ENCODE measurements around the gene OPRPN. TPM values are rescaled to one million over a fixed set of nuclear protein-coding genes. Genes with fewer than 3 reads are reported as not detected.

Gene OPRPN
- polyA plus RNA-seq, 1 donor (not counting 4 experiments of a cell fraction or from before 2014, with no cell fraction given), result not detected

GRCh38 chr4:70449220-70449619, 51.5 kb downstream of the OPRPN start:
- no peak overlapping the region for H3K4me2 ChIP-seq (ENCODE audit: control insufficient read depth, extremely low read depth, insufficient read depth, low read depth, low read length)
- H4K20me1 ChIP-seq (ENCODE audit: control insufficient read depth, extremely low read depth, insufficient read depth, low read length), result no peaks in the 10 kb centered on the region
- H3K27me3 ChIP-seq (ENCODE audit: control insufficient read depth, extremely low read depth, insufficient read depth, low read length), result no peaks in the 10 kb centered on the region
- H2AFZ ChIP-seq (ENCODE audit: control insufficient read depth, low read length), result no peak overlapping the region
- TF ChIP-seq, protein P1, sequence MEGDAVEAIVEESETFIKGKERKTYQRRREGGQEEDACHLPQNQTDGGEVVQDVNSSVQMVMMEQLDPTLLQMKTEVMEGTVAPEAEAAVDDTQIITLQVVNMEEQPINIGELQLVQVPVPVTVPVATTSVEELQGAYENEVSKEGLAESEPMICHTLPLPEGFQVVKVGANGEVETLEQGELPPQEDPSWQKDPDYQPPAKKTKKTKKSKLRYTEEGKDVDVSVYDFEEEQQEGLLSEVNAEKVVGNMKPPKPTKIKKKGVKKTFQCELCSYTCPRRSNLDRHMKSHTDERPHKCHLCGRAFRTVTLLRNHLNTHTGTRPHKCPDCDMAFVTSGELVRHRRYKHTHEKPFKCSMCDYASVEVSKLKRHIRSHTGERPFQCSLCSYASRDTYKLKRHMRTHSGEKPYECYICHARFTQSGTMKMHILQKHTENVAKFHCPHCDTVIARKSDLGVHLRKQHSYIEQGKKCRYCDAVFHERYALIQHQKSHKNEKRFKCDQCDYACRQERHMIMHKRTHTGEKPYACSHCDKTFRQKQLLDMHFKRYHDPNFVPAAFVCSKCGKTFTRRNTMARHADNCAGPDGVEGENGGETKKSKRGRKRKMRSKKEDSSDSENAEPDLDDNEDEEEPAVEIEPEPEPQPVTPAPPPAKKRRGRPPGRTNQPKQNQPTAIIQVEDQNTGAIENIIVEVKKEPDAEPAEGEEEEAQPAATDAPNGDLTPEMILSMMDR (optimal IDR thresholded peaks at IDR 0.05 in 1 of 3, IDR thresholded peaks at IDR 0.05 in 1 of 3, conservative IDR thresholded peaks at IDR 0.05 in 1 of 3; ENCODE audit: extremely low read depth in 1 of 3, insufficient read depth in 2 of 3, low read length in 3 of 3), result no peak
- no peak for TF ChIP-seq EZH2 (IDR thresholded peaks at IDR 0.05; ENCODE audit: low read length)
- H3K27ac ChIP-seq (ENCODE audit: control insufficient read depth, insufficient read depth, low read length), result no peak overlapping the region
- H3K9me1 ChIP-seq (ENCODE audit: control insufficient read depth, extremely low read depth, insufficient read depth, low read length), result no peaks in the 10 kb centered on the region
- no peaks in the 10 kb centered on the region for H3K79me2 ChIP-seq (ENCODE audit: control insufficient read depth, insufficient read depth, low read length)
- H3K4me3 ChIP-seq (ENCODE audit: control insufficient read depth in 2 of 3, extremely low read depth in 1 of 3, insufficient read depth in 2 of 3, low read depth in 1 of 3, low read length in 3 of 3), result no peak overlapping the region
- H3K9me3 ChIP-seq (ENCODE audit: control insufficient read depth, low read depth, low read length), result no peaks in the 10 kb centered on the region
- H3K9ac ChIP-seq (ENCODE audit: control insufficient read depth, extremely low read depth, insufficient read depth, low read length), result no peak overlapping the region
- dilution Hi-C loops (cut with MboI; ENCODE audit: extremely low pct_ligation_motif_present, low sequenced_read_pairs), result no loop called here
- no peaks in the 10 kb centered on the region for H3K36me3 ChIP-seq (ENCODE audit: control insufficient read depth in 2 of 2, extremely low read depth in 1 of 2, insufficient read depth in 2 of 2, low read length in 2 of 2)
- no peak for DNase-seq (ENCODE audit: low read depth, low spot score)
- no peak for FAIRE-seq
- no peaks in the 10 kb centered on the region for H3K4me1 ChIP-seq (ENCODE audit: control insufficient read depth, extremely low read depth, insufficient read depth, low read length)

DNA sequence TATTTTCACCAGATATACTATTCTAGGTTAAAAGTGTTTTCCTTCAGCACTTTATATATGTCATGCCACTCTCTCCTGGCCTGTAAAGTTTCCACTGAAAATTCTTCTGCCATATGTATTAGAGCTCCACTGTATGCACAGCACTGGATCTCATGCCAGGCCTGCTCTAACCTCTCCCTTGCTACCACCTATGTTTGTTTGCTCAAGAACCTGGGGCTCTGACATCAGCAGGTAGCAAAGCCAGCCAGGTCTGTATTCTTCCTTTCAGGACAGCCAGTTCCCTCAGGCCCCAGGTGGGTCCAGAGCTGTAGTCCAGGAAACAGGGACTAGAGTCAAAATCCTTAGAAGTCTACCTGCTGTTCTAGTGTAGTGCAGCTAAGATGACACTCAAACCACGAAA, 55.2 kb downstream of the OPRPN start:
- H2AFZ ChIP-seq (ENCODE audit: control insufficient read depth, low read length), result no peak overlapping the region
- FAIRE-seq, result no peak

More for the DNA sequence above, 55.2 kb downstream of the OPRPN start:
- Histone ChIP-seq H3K4me3 (ENCODE audit: control insufficient read depth in 2 of 3, extremely low read depth in 1 of 3, insufficient read depth in 2 of 3, low read depth in 1 of 3, low read length in 3 of 3) (no peak overlapping the region), H4K20me1 (ENCODE audit: control insufficient read depth, extremely low read depth, insufficient read depth, low read length) (no peaks in the 10 kb centered on the region), H3K4me2 (ENCODE audit: control insufficient read depth, extremely low read depth, insufficient read depth, low read depth, low read length) (no peak overlapping the region), H3K9me1 (ENCODE audit: control insufficient read depth, extremely low read depth, insufficient read depth, low read length) (no peaks in the 10 kb centered on the region), H3K9ac (ENCODE audit: control insufficient read depth, extremely low read depth, insufficient read depth, low read length) (no peak overlapping the region), H3K9me3 (ENCODE audit: control insufficient read depth, low read depth, low read length) (no peaks in the 10 kb centered on the region), H3K27ac (ENCODE audit: control insufficient read depth, insufficient read depth, low read length) (no peak overlapping the region), H3K79me2 (ENCODE audit: control insufficient read depth, insufficient read depth, low read length) (no peaks in the 10 kb centered on the region), H3K36me3 (ENCODE audit: control insufficient read depth in 2 of 2, extremely low read depth in 1 of 2, insufficient read depth in 2 of 2, low read length in 2 of 2) (no peaks in the 10 kb centered on the region), H3K27me3 (ENCODE audit: control insufficient read depth, extremely low read depth, insufficient read depth, low read length) (no peaks in the 10 kb centered on the region), H3K4me1 (ENCODE audit: control insufficient read depth, extremely low read depth, insufficient read depth, low read length) (no peaks in the 10 kb centered on the region)
- dilution Hi-C loops (cut with MboI; ENCODE audit: extremely low pct_ligation_motif_present, low sequenced_read_pairs), result no loop called here
- DNase-seq (ENCODE audit: low read depth, low spot score), result no peak
- TF ChIP-seq, protein P1 (optimal IDR thresholded peaks at IDR 0.05 in 1 of 3, IDR thresholded peaks at IDR 0.05 in 1 of 3, conservative IDR thresholded peaks at IDR 0.05 in 1 of 3; ENCODE audit: extremely low read depth in 1 of 3, insufficient read depth in 2 of 3, low read length in 3 of 3), result no peak
- TF ChIP-seq EZH2 (IDR thresholded peaks at IDR 0.05; ENCODE audit: low read length), result no peak

Other genes starting within 250 kb of the OPRPN start
- gene PRR27, start 243.7 kb upstream of the OPRPN start, polyA plus RNA-seq, result not detected in 3 replicates
- gene ODAM, start 202.2 kb upstream of the OPRPN start, polyA plus RNA-seq, result 0.15 TPM in 1 of 3 replicates, not detected in the others
- not detected in 3 replicates for gene FDCSP, start 171.8 kb upstream of the OPRPN start, polyA plus RNA-seq
- not detected in 3 replicates for gene CSN3, start 155.3 kb upstream of the OPRPN start, polyA plus RNA-seq
- gene CABS1, start 63.0 kb upstream of the OPRPN start, polyA plus RNA-seq, result not detected in 3 replicates
- gene SMR3A, start 37.2 kb upstream of the OPRPN start, polyA plus RNA-seq, result not detected in 3 replicates
- not detected in 3 replicates for gene SMR3B, start 14.8 kb upstream of the OPRPN start, polyA plus RNA-seq
- gene MUC7, start 74.3 kb downstream of the OPRPN start, polyA plus RNA-seq, result not detected in 3 replicates
- gene AMTN, start 120.6 kb downstream of the OPRPN start, polyA plus RNA-seq, result not detected in 3 replicates
- gene AMBN, start 194.3 kb downstream of the OPRPN start, polyA plus RNA-seq, result not detected in 3 replicates
- not detected in 3 replicates for gene ENAM, start 230.8 kb downstream of the OPRPN start, polyA plus RNA-seq